Kidney epithelial cell (primary cell): ENCODE measurements around the gene UNC13B. TPM values are rescaled to one million over a fixed set of nuclear protein-coding genes. Genes with fewer than 3 reads are reported as not detected.

Source experiments
- DNase-seq: peaks from one replicate; pipeline ENCODE4 v3.0.0-alpha.2; 2010; ENCODE audit warnings: low read depth
- H3K27me3 ChIP-seq: 2 replicates; pipeline ENCODE4 v1.6.0; 2011; ENCODE audit warnings: low read length; ENCODE audit not compliant: control insufficient read depth, insufficient read depth
- H3K36me3 ChIP-seq: 2 replicates; pipeline ENCODE4 v1.5.1; 2011; ENCODE audit warnings: low read length; ENCODE audit not compliant: control insufficient read depth, insufficient read depth
- H3K4me3 ChIP-seq: 2 replicates; pipeline ENCODE4 v1.5.1; 2011; ENCODE audit warnings: low read depth, mild to moderate bottlenecking, control low read depth, low read length
- CTCF ChIP-seq: IDR thresholded peaks from 2 replicates; pipeline ENCODE4 v1.5.1; 2011; ENCODE audit warnings: mild to moderate bottlenecking, moderate library complexity, low read length, control low read depth, inconsistent platforms; ENCODE audit not compliant: insufficient read depth, poor library complexity, severe bottlenecking
- total RNA-seq: library from RNA; depleted of rRNA; stranded (reverse); fragments of >200 nt; gene quantifications from 2 replicates; pipeline ENCODE4 v1.2.3, GENCODE V29; 2015

Gene UNC13B
- total RNA-seq, 1 donor from 2014 or later = 30.0 TPM

- H3K27me3 ChIP-seq = no peaks in the 10 kb centered on the region
- DNase-seq = no peak
Observed at GRCh38 chr9:35341585-35341984, 179.8 kb downstream of the UNC13B start.

GRCh38 chr9:35342221-35342958 lies 180.6 kb downstream of the UNC13B start:
- Histone ChIP-seq H3K36me3 (no peaks in the 10 kb centered on the region), H3K27me3 (no peaks in the 10 kb centered on the region), H3K4me3 (no peak overlapping the region)
- no peak for TF ChIP-seq CTCF
- DNase-seq = no peak

More at GRCh38 chr9:35341585-35341984, 179.8 kb downstream of the UNC13B start:
- no peak overlapping the region for H3K4me3 ChIP-seq
- no peak for TF ChIP-seq CTCF
- H3K36me3 ChIP-seq = no peaks in the 10 kb centered on the region

GRCh38 chr9:35348109-35348508 lies 186.3 kb downstream of the UNC13B start:
- Histone ChIP-seq H3K4me3 (no peak overlapping the region), H3K36me3 (no peaks in the 10 kb centered on the region), H3K27me3 (no peaks in the 10 kb centered on the region)
- TF ChIP-seq CTCF = no peak
- no peak for DNase-seq

GRCh38 chr9:35349287-35349990 lies 187.6 kb downstream of the UNC13B start:
- TF ChIP-seq CTCF = no peak
- H3K27me3 ChIP-seq = no peaks in the 10 kb centered on the region
- H3K36me3 ChIP-seq = no peaks in the 10 kb centered on the region

GRCh38 chr9:35350212-35350611 lies 188.4 kb downstream of the UNC13B start:
- Histone ChIP-seq H3K27me3 (no peaks in the 10 kb centered on the region), H3K4me3 (no peak overlapping the region), H3K36me3 (no peaks in the 10 kb centered on the region)
- no peak for DNase-seq
- TF ChIP-seq CTCF = no peak

More at GRCh38 chr9:35349287-35349990, 187.6 kb downstream of the UNC13B start:
- no peak overlapping the region for H3K4me3 ChIP-seq
- DNase-seq = no peak
